GM21515 (cell line): ENCODE measurements around the gene CEND1.

Experiments
- ATAC-seq: cut with Tn5 transposase; IDR thresholded peaks from one replicate; pipeline ENCODE4 v1.9.1; 2021; ENCODE audit not compliant: unreplicated experiment

Gene CEND1

DNA sequence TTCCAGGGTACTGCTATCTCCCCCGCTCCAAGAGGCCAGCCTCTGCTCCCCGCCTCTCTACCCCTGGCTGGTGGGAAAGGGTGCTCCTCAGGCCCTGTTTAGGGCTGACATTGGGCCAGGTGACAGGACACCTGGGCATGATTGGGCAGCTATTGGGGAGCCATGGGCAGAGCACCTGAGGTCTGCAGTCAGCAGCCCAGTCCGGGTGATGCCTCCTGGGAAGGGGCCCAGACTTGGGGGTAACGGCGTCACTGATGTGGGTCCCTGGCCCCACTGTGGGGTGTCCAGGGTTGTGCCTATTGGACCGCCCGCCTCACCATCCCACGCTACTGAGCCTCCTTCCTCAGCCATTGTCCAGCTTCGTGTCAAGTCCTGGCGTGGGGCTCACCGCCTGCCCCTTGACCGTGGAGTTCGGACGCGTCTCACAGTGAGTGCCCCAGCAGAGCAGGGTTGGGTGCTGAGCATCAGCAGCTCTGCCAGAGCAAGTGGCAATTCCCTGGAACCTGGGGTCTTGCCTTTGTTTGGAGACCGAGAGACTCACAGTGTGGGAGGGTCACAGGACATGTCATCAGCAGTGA is 9.8 kb downstream of the CEND1 start:
- no peak for ATAC-seq

DNA sequence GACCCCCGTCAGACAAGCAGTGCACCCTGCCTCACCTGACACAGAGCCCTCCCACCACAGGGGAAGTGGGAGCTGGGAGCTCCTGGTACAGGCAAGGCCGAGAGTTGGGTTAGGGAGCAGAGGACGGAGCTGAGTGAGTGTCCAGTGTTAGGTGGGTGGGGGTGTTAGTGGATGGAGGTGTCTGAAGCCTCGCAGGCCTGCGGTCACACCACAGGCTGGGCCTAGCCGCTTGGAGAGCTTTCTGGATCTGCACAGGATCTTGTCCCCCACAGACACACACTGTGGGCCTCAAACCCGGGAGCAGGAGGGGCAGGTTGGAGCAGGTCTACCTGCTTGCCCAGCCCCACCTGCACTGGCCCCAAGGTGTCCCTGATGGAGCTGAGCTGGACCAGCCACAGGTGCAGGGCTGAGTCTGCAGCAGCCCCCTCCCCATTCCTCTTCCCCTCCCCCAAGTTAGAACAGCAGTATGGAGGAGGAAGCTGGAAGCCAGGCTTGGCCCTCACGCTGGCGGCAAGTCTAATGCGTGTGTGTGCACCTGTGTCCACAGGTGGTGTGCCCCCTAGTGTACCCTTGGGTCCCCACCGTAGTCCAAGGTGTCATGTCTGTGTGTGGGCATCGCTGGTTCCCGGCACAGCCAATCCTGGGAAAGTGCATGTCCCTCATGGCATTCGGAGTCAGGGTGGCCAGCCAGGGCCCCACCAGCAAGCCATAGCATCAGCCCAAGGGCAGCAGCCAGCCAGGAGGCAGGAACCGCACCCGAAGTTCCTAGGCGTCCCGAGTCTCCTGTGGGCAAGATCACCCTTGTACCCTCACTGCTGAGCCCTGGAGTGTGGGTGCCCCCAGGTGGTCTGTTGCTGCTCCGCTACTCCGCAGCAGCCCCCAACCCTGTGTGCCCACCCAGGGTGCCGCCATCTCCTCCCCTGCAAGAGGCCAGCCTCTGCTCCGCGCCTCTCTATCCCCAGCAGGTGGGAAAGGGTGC is 10.6 kb downstream of the CEND1 start:
- ATAC-seq, result no peak

DNA sequence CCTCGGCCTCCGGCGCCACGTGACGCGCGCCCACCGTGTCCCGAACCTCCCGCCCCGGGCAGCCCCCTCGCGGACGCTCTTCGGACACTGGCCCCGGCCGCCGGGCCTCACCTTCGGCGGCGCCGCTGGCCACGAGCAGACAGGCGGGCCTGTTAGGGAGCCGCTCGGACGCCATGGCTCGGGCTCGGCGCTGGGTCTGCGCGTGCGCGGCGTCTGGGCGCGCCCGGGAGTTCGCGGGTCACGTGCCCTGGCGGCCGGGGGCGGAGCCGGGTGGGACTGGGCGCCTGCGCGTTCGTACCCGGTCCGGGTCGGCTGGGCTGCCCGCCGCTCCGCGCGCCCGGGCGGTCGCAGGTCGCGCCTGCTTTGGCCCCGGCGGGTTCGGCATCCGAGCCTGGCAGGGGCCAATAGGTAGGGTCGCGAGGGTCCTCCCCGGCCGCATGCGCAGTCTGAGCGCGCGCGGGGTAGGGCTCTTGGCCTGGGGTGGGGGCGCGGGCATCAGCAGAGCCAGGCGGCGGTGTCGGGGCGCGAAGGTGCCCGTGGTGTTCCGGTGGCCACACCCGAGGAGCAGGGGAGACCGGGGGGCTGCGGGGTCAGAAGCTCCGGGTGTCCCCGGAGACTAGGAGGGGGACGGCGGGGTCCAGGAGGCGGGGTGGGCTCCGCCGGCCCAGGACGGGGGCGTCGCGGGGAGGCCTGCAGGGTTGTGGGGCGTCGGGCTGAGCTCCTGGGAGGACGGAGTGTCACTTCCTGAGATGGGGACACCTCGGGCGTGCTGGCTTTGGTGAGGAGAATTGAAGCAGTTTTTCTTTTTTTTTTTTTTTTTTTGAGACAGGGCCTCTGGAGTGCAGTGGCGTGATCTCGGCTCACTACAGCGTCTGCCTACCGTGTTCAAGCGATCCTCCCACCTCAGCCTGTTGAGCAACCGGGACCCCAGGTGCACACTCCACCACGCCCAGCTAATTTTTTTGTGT is 12.3 kb downstream of the CEND1 start, which contains the start of gene GATD1:
TSS of gene GATD1 (minus strand) at position 200 of the 968 bp plus-strand sequence. CDS start at position 175, 25 bp downstream.
- ATAC-seq, result peak; percentile 62

DNA sequence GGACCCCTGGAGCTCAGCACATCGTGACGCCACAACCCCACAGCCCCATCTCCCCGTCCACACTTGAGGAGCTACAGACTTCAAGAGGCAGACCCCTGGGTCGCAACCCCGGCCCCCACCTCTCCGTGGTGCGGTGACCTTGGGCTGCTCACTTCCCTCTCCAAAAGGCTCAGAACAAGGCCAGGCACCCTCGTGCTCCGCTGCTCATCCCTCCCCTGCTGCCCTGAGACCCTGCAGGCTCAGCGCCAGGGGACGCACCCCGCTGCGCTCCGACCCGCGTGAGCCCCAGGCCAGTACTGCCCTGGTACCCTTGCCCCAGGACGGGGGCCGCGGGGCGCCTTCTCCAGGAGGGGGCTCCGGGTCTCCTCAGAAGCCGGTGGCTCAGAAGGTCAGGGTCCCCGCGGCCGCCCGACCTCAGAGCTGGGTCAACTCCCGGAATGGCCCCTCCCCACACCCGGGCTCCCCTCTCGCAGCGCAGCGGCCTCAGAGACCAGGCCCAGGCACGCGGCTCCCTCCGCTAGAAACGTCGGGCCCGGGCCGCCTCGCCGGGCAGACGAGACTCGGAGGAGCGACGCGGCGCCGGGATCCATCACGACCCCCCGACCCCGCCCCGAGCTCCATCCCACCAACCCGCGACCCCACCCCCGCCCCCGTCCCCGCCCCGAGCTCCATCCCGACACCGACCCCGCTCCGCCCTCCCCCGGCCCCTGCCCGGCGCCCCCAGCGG is 13.2 kb downstream of the CEND1 start:
- peak; percentile 17 for ATAC-seq

DNA sequence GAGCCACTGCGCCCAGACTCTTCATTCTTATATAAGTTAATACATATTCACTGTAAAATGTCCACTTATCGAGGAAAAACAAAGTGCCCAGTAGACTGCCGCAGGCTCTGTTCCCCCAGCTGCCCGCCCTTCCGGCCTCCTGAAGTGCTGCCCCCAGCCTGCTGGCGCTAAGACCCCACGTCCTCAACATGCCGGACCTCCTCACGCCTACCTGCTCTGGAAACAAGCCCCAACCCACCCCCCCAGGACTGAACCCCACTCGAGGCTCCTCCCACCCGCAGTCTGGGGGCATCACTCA is 13.7 kb downstream of the CEND1 start:
- no peak for ATAC-seq

DNA sequence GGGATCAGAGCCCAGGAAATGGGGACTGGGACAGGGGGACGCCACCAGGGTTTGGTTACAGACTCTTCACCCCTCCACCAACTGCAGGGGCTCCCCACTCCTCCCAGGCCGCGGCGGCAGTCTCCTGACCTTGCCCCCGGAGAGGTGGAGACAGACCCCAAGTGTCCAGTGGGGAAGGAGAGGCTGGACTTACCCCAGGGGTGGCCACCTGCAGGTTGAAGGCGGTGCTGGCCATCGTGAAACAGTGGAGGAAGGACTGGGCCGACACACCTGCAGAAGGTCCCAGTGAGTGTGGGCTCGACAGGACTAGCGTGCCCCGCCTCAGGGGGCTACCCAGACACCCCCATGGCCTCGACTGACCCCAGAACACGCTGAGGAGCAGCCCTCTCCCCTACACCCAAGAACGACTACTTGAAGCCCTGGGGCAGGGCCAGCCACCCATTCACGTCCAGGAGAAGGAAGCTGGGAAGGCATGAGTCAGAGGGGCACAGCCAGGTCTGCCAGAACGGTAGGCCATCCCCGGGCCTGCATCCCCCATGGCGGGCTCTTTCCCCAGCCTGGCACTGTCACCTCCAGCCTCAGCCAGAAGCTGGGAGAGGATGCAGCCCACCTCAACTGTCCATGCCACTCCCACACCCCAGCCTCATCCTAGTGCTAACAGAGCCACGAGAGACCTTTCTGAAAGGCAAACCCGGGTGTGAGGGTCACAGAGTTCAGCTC is 14.9 kb downstream of the CEND1 start:
- ATAC-seq, result no peak

DNA sequence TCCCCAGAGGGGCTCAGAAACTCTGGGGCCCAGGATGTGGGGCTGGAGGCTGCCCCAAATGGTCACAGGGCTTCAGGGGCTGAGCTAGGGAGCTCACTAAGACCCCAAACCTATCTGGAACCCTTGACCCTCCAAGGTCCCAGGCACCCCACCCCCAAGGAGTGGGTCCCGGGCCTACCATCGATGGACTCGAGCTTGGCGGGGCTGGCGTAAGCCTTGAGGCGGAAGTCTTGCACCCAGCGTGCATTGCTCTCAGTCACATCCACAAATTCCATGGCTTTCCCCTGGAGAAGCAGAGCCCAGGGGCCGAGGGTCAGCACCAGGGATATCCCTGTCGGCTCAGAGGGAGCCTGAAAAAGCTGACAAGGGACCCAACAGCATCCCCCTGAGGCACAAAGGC is 16.1 kb downstream of the CEND1 start:
- no peak for ATAC-seq

DNA sequence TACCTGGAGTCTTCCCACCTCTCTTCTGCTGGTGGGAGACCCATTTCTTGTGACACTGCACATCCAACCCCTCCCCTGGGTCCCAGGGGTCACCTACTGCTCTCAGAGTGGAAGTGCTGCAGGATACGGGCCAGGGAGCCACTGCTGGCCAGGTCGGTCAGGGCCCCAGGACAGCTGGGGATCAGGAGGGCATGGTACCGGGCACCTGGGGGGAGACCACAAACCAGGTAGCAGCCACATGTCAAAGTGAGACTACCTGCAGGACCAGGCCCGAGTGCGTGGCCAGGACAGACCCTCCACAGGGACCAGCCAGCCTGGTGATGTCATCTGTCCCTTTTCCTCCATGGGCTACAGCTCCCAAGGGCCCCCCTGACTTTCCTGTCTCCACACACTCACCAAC is 16.5 kb downstream of the CEND1 start:
- ATAC-seq, result no peak

DNA sequence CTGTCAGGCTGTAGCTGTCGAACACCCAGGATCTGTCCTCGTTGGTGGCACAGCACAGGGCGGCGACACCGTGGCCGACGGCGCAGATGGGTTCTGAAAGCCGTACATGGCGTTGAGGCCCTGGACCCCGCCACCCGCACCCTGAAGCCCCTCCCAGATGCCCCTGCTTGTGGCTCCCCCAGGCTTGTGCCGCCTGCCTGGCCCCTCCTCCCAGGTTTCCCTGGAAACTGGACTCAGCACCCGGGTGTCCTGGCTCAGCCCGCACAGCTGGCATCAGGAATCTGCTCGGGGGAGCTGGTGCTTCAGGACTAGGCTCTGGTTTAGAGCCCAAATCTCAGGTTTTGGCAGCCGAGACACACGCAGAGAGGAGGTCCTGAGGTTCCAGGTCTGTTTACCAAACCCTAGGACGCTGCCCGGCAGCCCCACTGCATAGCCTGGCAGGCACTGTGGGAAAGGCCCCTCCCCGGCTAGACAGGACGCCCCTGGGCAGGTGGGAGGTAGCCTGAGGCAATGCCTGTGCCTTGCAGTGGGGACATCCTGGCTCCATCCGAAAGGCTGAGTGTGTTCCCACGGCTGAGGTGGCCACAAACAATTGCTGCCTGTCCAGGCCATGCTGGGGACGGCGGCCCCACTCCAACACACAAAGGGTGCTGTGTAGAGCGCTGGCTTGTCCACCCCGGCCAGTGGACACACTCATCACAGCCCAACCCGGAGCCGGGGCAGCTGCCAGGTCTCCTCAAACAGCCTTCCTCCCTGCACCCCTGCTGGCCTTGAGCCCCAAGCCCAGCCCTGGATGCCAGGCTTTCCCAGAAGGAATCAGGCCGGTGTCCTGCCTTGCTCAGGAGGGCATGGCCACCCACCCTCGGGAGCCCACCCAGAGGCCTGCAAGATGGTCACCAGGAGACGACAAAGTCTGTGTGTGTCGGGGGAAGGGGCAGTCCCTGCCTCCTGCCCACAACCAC is 17.2 kb downstream of the CEND1 start:
- ATAC-seq, result no peak

DNA sequence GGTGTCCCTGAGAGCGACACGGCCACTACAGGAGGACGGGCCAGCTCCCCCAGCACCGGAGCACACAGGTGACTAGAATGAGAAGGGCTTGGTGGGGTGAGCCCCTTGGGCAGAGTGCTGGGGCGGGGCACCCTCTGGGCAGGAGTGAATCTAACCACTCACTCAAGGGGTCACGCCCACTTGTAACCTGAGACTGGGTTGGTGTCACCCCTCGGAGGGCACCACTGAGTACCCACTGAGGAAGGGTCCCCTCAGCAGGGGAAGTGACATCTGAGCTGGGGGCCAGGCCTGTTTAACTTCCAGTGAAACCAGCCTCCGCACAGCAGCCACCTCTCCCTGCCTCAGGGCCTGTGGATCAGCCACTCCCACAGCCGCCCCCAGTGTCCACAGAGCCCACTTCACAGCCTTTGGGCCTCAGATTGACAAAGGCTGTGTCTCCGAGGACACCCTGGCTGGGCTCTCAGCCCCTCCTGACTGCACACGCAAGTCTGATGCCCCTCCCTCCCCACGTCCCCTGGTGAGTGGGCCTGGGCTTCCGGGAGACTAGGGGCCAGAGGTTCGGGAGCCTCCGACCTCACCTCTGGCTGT is 18.2 kb downstream of the CEND1 start:
- ATAC-seq, result no peak

DNA sequence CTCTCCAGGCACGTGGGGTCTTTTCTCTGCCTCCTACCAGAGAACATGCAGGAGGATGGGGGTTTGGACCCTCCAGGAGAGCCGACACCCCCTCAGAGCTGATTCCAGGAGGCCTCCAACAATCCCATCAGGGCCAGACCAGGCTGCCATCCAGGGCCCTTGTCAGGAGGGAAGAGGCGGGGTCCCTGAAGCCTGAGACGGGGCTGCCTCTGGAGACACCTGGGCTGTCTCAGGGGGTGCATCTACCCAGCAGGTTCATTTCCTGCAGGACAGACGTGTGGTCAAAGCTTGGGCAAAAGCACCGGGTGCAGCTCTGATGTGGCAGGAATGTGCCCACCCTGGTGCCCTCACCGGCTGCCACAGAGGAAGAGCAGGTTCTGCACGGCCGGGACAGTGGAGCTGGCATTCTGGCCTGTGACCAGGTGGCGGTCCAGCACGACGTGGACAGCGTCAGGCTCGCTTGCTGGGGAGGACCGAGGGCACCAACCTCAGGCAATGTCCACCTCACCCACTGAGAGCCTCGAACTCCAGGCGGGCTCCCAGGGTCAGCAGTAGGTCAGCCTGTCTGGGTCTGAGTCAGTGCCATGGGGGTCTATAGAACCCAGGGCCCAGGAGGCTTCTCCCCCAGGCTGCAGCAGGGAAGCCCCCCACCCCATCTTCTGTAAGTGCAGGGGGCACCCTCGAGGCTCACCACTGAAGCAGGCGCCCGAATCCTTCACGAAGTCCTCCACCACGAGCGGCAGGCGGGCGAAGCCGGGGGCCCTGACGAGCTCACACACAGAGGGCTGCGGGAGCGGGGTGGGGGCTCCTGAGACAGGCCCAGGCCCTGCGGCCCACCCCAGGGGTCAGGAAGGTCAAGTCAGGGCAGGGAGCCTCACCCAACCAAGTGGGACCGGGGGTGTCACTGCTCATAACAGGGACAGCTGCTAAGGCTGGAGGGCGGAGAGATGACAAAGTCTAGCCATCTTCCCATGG is 19.0 kb downstream of the CEND1 start:
- ATAC-seq, result no peak

DNA sequence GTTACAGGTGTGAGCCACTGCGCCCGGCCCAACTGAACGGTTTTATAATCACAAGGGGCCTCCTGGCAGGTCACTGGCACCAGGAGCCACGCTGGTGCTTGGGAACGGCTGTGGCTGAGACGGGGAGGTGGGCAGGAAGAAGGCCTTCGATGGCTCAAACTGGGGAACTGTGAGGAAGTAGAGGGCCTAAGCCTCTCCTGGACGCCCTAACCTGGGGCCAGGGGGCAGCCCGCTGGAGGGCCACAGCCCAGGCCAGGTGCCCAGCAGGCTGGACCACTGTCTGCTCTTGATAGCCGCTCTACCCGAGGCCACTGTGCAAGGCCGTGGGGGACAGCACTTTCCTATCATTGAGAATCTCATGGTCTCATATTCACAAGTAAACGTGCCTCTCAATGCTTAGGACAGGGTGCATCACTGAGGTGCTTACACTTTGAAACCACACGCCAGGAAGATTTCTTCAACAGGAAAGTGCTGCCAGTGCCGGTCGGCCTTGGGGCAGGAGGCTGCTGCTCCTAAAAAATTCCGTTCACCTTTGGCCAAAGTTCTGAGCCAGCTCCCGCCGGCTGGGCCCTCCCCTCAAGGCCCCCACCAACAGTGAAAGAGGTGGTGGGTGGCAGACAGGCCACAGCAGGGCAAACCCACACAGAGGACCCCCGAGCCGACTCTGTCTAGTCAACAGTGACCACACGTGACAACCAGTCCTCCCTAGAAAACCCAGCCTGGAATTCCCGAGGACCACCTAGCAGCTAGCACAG is 19.8 kb downstream of the CEND1 start:
- ATAC-seq, result no peak

DNA sequence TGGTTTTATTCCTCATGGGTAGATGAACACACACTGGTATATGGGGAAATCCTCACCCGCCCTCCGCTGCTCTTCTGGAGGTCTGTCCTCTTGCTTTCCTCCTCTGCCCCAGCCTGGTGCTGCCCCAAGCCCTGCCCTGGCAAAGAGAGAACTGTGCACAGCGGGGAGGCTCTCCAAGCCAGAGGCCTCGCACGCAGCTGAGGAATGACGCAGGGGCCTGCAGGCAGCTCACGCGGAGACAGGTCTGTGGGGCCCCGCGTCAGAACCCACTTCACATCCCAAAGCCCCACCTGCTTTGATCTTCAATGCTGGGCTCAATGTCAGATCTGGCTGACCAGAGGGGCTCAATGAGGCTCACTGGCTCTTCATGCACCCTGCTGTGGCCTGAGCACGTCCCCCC is 22.7 kb downstream of the CEND1 start:
- no peak for ATAC-seq

DNA sequence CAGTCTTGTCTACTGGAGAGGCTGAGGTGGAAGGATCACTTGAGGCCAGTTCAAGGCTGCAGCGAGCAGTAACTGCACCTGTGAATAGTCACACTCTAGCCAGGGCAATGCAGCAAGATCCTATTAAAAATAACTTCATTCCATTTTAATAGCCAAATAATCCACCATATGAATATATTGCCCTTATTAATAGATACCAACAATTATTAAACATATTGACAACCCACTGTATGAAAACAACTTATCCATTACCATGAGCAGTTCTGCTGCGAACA is 23.0 kb downstream of the CEND1 start:
- ATAC-seq, result no peak

DNA sequence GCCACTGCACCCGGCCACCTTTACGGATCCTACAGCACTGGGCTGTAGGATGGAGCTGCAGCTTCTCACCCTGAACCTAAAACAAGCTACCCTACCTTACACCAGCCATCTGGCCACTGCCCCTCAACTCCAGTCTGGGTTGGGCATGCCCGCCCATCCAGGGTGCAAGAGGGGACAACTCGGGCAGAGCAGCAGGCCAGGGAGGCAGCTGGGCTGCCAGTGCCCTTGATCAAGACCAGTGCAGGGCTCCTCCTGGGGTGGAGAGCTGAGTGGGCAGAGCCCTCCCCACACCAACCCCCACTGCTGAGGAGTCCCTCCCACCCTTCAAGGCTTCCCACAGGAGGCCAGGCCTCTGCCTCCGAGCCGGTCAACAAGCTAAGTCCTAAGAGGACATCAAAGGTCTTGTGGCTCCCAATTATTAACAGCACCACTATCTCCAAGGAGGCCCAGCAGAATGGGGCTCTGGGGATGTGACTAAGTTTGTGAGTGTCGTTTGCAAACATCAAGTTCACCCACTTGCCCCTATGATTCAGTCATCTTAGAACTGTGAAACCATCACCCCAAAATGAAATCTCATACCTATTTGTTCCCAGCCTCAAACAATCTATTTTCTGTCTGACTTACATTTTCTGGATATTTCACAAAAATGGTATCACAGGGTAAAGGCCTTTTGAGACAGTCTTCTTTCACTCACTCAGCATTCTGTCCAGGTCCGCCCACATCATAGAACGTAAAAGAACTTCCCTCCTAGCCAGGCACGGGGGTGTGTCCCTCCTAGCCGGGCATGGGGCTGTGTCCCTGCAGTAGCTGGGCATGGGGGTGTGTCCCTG is 23.6 kb downstream of the CEND1 start:
- no peak for ATAC-seq

DNA sequence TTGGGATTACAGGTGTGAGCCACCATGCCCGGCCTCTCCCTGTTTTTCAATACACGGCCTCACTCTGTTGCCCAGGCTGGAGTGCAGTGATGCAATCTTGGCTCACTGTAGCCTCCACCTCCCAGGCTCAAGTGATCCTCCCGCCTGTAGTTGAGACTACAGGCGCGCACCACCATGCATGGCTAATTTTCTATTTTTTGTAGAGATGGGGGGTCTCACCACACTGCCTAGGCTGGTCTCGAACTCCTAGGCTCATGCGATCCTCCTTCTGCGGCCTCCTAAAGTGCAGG is 24.1 kb downstream of the CEND1 start:
- ATAC-seq, result no peak
